ENCODE data around the gene PRKAB2.

The PRKAB2 gene

DNA sequence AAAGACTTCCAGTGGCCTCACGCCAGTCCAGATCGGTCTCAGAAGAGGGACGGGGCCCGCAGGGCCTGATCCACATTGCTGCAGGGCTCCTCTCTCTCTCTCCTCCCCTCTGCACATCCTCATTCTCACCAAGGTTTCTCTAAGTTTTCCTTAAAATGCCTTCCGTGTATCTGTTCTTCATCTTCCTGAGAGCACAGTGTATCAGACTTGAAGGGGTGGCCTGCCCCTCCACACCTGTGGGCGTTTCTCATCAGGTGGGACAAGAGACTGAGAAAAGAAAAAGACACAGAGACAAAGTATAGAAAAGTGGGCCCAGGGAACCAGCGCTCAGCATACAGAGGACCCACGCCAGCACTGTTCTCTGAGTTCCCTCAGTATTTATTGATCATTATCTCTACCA, 66.4 kb downstream of the PRKAB2 start:
- DNase-seq (ENCODE audit: insufficient read length): no peak
- FAIRE-seq: no peak
- TF ChIP-seq TAF1 (IDR thresholded peaks at IDR 0.05; ENCODE audit: borderline replicate concordance, low read depth, low read length) (no peak), POLR2A (IDR thresholded peaks at IDR 0.05; ENCODE audit: low read depth, low read length) (no peak), POLR2AphosphoS5 (IDR thresholded peaks at IDR 0.05; ENCODE audit: low read depth, low read length) (no peak)
